HepG2 (cell line): ENCODE measurements around the gene MYRIP. TPM values are rescaled to one million over a fixed set of nuclear protein-coding genes. Genes with fewer than 3 reads are reported as not detected.

ENCODE experiments used
- ATF4 ChIP-seq, 2 experiments: fragments of 450-650 bp in 1 of 2; sonication (generic) in 1 of 2; formaldehyde crosslinking; IDR thresholded peaks; 2 replicates each; pipeline versions ENCODE4 v1.5.0 to v1.8.0; 2020 to 2022; ENCODE audit warnings: mild to moderate bottlenecking in 1 of 2, missing genetic modification reagents in 1 of 2
- CEBPG ChIP-seq: IDR thresholded peaks from 2 replicates; pipeline ENCODE4 v1.6.1; 2016
- CENPX ChIP-seq: sonication (generic); formaldehyde crosslinking; IDR thresholded peaks from 2 replicates; pipeline ENCODE4 v1.9.0; 2021; ENCODE audit warnings: mild to moderate bottlenecking, missing genetic modification reagents, moderate library complexity
- CERS6 ChIP-seq: sonication (generic); formaldehyde crosslinking; IDR thresholded peaks from 2 replicates; pipeline ENCODE4 v1.5.0; 2020; ENCODE audit warnings: missing genetic modification reagents
- MEIS2 ChIP-seq: sonication (generic); formaldehyde crosslinking; IDR thresholded peaks from 2 replicates; pipeline ENCODE4 v1.9.0; 2021; ENCODE audit warnings: mild to moderate bottlenecking, missing genetic modification reagents
- NR1H2 ChIP-seq: sonication (generic); formaldehyde crosslinking; IDR thresholded peaks from 2 replicates; pipeline ENCODE4 v1.8.1; 2022; ENCODE audit warnings: low read depth, missing genetic modification reagents, borderline replicate concordance
- POLR2A ChIP-seq, 2 experiments: IDR thresholded peaks; 2 replicates each; pipeline ENCODE4 v1.6.1; 2011; ENCODE audit warnings: low read depth in 2 of 2, low read length in 2 of 2, mild to moderate bottlenecking in 1 of 2, moderate library complexity in 1 of 2; ENCODE audit not compliant: insufficient read depth in 1 of 2
- PRPF4 ChIP-seq: fragments of 200-400 bp; formaldehyde crosslinking; IDR thresholded peaks from 2 replicates; pipeline ENCODE4 v1.6.1; 2016; ENCODE audit warnings: low read length, low read depth; ENCODE audit not compliant: poor library complexity, severe bottlenecking
- RBAK ChIP-seq: sonication (generic); formaldehyde crosslinking; IDR thresholded peaks from 2 replicates; pipeline ENCODE4 v1.5.1; 2020; ENCODE audit warnings: mild to moderate bottlenecking, missing genetic modification reagents
- RBM22 ChIP-seq: fragments of 200-400 bp; formaldehyde crosslinking; optimal IDR thresholded peaks from 2 replicates; pipeline ENCODE3; 2017; ENCODE audit warnings: mild to moderate bottlenecking, low read length, moderate library complexity
- SOX5 ChIP-seq: IDR thresholded peaks from 2 replicates; pipeline ENCODE4 v1.6.1; 2016; ENCODE audit warnings: borderline replicate concordance
- ZNF143 ChIP-seq: sonication (generic); formaldehyde crosslinking; IDR thresholded peaks from 2 replicates; pipeline ENCODE4 v1.4.0; 2020; ENCODE audit warnings: missing genetic modification reagents
- ZNF17 ChIP-seq: sonication (generic); formaldehyde crosslinking; IDR thresholded peaks from 2 replicates; pipeline ENCODE4 v1.5.0; 2020; ENCODE audit warnings: mild to moderate bottlenecking, missing genetic modification reagents
- ZNF232 ChIP-seq: sonication (generic); formaldehyde crosslinking; IDR thresholded peaks from 2 replicates; pipeline ENCODE4 v1.4.0; 2020; ENCODE audit warnings: missing genetic modification reagents, borderline replicate concordance
- ZNF343 ChIP-seq: sonication (generic); formaldehyde crosslinking; IDR thresholded peaks from 2 replicates; pipeline ENCODE4 v1.4.0; 2020; ENCODE audit warnings: mild to moderate bottlenecking, missing genetic modification reagents
- ZNF432 ChIP-seq: sonication (generic); formaldehyde crosslinking; IDR thresholded peaks from 2 replicates; pipeline ENCODE4 v1.5.0; 2020; ENCODE audit warnings: missing genetic modification reagents, mild to moderate bottlenecking, borderline replicate concordance
- ZNF572 ChIP-seq: sonication (generic); formaldehyde crosslinking; IDR thresholded peaks from 2 replicates; pipeline ENCODE4 v1.5.1; 2020; ENCODE audit warnings: mild to moderate bottlenecking, missing genetic modification reagents
- ZNF609 ChIP-seq: sonication (generic); formaldehyde crosslinking; IDR thresholded peaks from 2 replicates; pipeline ENCODE4 v1.4.0; 2020; ENCODE audit warnings: mild to moderate bottlenecking, missing genetic modification reagents, borderline replicate concordance
- ZNF614 ChIP-seq: IDR thresholded peaks from 2 replicates; pipeline ENCODE4 v1.6.1; 2018; ENCODE audit warnings: missing biosample characterization, missing genetic modification reagents, inconsistent platforms, borderline replicate concordance
- ZNF781 ChIP-seq: sonication (generic); formaldehyde crosslinking; IDR thresholded peaks from 2 replicates; pipeline ENCODE4 v1.5.1; 2020; ENCODE audit warnings: borderline replicate concordance, mild to moderate bottlenecking, missing genetic modification reagents; ENCODE audit errors: not compliant biosample characterization
- ZNF850 ChIP-seq: sonication (generic); formaldehyde crosslinking; conservative IDR thresholded peaks from 2 replicates; pipeline ENCODE4 v1.9.0; 2021; ENCODE audit warnings: mild to moderate bottlenecking, missing genetic modification reagents
- ZNF891 ChIP-seq: sonication (generic); formaldehyde crosslinking; IDR thresholded peaks from 2 replicates; pipeline ENCODE4 v1.5.0; 2020; ENCODE audit warnings: mild to moderate bottlenecking, missing genetic modification reagents
- polyA plus RNA-seq, 8 experiments: library from polyadenylated mRNA; depleted of rRNA in 3 of 8; stranded (reverse) in 7 of 8; unstranded in 1 of 8; fragments of >200 nt; fragmentation: Illumina TruSeq in 4 of 8; extraction: Trizol in 4 of 8; gene quantifications; 2 replicates each; pipeline versions ENCODE4 v1.2.1 to v1.2.3, GENCODE V29; 2011 to 2016; ENCODE audit warnings: low read depth in 4 of 8, missing spikeins in 1 of 8, mixed read lengths in 1 of 8; ENCODE audit not compliant: insufficient read depth in 1 of 8
- total RNA-seq, 5 experiments: library from RNA; depleted of rRNA; stranded (reverse); fragments of >200 nt; fragmentation: Illumina TruSeq; extraction: Trizol; gene quantifications; 2 replicates each; pipeline ENCODE4 v1.2.3, GENCODE V29; 2016; ENCODE audit warnings: low read depth in 1 of 5
- TF ChIP-seq, protein P1 (sequence below): sonication (generic); formaldehyde crosslinking; conservative IDR thresholded peaks from 2 replicates; pipeline ENCODE4 v1.4.0; 2020; ENCODE audit warnings: missing genetic modification reagents

MYRIP gene
- total and polyA plus RNA-seq, 2 of the 13 experiments (the other 11 are each of a cell fraction or from before 2014, with no cell fraction given) = 0.64 to 0.84 TPM

- no peak for TF ChIP-seq CEBPG (CRISPR knock-in tag)
- TF ChIP-seq RBM22 = no peak
- TF ChIP-seq ZNF891 (CRISPR knock-in tag) = no peak
- TF ChIP-seq ZNF432 (CRISPR knock-in tag) = no peak
- no peak for TF ChIP-seq ZNF343
- TF ChIP-seq CERS6 (CRISPR knock-in tag) = no peak
- TF ChIP-seq ZNF143 = peak; percentile 95
- no peak for TF ChIP-seq CENPX (CRISPR knock-in tag)
- TF ChIP-seq ZNF572 = no peak
- no peak; the same call in 1 of the 2 replicates for TF ChIP-seq ZNF850 (CRISPR knock-in tag)
- no peak for TF ChIP-seq RBAK
- no peak for TF ChIP-seq NR1H2 (CRISPR knock-in tag)
- no peak for TF ChIP-seq ZNF609 (CRISPR knock-in tag)
- TF ChIP-seq MEIS2 (CRISPR knock-in tag) = peak; percentile 21; the same call in 1 of the 2 replicates
- TF ChIP-seq, protein P1, sequence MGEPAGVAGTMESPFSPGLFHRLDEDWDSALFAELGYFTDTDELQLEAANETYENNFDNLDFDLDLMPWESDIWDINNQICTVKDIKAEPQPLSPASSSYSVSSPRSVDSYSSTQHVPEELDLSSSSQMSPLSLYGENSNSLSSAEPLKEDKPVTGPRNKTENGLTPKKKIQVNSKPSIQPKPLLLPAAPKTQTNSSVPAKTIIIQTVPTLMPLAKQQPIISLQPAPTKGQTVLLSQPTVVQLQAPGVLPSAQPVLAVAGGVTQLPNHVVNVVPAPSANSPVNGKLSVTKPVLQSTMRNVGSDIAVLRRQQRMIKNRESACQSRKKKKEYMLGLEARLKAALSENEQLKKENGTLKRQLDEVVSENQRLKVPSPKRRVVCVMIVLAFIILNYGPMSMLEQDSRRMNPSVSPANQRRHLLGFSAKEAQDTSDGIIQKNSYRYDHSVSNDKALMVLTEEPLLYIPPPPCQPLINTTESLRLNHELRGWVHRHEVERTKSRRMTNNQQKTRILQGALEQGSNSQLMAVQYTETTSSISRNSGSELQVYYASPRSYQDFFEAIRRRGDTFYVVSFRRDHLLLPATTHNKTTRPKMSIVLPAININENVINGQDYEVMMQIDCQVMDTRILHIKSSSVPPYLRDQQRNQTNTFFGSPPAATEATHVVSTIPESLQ (CRISPR knock-in tag) = no peak
- no peak for TF ChIP-seq ZNF781 (CRISPR knock-in tag)
- 0 out of 4 replicates have a peak, but pooled peaks of 1 of the 2 experiments have one; percentile 11 for TF ChIP-seq ATF4 (CRISPR knock-in tag; IDR thresholded peaks at IDR 0.05)
- TF ChIP-seq SOX5 (CRISPR knock-in tag) = 0 out of 2 replicates have a peak, but pooled peaks have one; percentile 16
- peak; percentile 47; the same call in 1 of the 2 replicates for TF ChIP-seq ZNF232 (CRISPR knock-in tag)
- TF ChIP-seq PRPF4 = no peak
- peak; percentile 42; the same call in 1 of the 2 replicates for TF ChIP-seq ZNF614 (CRISPR knock-in tag)
- peak; percentile 89 to 94 for TF ChIP-seq POLR2A (IDR thresholded peaks at IDR 0.05; ENCODE audit: insufficient read depth in 1 of 2, low read depth in 2 of 2, low read length in 2 of 2)
- TF ChIP-seq ZNF17 (CRISPR knock-in tag) = no peak
These were observed 500.1 kb downstream of the MYRIP start, which contains the start of gene EIF1B (continued) for GRCh38 chr3:40309418-40309924.
